ENCODE results near the gene ZDHHC13.

DNA sequence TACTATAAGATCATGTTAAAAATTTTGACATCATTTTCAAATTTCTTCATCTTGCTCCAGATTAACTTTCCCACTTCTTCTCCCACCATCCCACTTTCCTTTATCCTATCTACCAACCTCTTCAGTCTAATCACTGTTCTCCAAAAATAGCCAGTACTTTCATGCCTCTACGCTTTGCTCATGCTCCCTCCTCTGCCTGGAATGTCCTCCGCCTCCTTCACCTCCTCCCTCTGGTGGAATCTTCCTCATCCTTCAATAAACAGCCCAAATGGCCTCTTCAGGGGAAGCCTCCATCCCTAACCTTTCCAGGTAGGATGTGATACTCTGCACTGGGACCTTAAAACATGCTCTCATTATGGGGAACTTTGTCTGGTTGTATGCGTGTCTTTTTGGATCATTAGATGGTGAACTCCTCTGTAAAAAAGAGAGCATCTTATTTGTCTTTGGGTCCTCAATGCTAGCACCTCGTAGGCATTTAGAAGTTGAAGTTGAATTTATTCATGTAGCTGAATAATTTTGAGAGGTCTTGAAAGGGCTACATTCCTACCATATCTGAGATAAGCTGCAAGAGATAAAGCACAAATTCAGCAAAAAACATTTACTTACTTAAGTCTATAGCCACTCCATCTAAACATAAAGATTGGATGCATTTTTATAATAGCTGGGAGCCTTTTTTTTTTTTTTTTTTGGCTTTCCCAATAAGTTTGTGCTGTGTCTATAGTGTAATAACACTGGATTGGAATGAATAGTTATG is 92.8 kb downstream of the ZDHHC13 start:
- TF ChIP-seq ZFX (IDR thresholded peaks at IDR 0.05) (no peak), CTCF (IDR thresholded peaks at IDR 0.05 in 2 of 3, conservative IDR thresholded peaks at IDR 0.05 in 1 of 3; ENCODE audit: borderline replicate concordance in 1 of 3, insufficient read depth in 1 of 3, low read depth in 2 of 3, low read length in 2 of 3) (no peak), POLR2A (IDR thresholded peaks at IDR 0.05; ENCODE audit: borderline replicate concordance, extremely low read depth, insufficient read depth, insufficient read length) (no peak), EZH2phosphoT487 (IDR thresholded peaks at IDR 0.05; ENCODE audit: borderline replicate concordance) (no peak), ZNF274 (IDR thresholded peaks at IDR 0.05; ENCODE audit: low read depth, low read length) (no peak), EZH2 (IDR thresholded peaks at IDR 0.05) (no peak), TCF7L2 (IDR thresholded peaks at IDR 0.05; ENCODE audit: borderline replicate concordance, extremely low read depth, insufficient read depth, insufficient read length) (no peak), SIN3A (IDR thresholded peaks at IDR 0.05; ENCODE audit: low read depth) (no peak), JUND (IDR thresholded peaks at IDR 0.05) (no peak), POLR2AphosphoS5 (IDR thresholded peaks at IDR 0.05; ENCODE audit: low read depth, low read length) (no peak)
- TF ChIP-seq, protein P1, sequence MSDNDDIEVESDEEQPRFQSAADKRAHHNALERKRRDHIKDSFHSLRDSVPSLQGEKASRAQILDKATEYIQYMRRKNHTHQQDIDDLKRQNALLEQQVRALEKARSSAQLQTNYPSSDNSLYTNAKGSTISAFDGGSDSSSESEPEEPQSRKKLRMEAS (IDR thresholded peaks at IDR 0.05), result no peak
- TF ChIP-seq, protein P2, sequence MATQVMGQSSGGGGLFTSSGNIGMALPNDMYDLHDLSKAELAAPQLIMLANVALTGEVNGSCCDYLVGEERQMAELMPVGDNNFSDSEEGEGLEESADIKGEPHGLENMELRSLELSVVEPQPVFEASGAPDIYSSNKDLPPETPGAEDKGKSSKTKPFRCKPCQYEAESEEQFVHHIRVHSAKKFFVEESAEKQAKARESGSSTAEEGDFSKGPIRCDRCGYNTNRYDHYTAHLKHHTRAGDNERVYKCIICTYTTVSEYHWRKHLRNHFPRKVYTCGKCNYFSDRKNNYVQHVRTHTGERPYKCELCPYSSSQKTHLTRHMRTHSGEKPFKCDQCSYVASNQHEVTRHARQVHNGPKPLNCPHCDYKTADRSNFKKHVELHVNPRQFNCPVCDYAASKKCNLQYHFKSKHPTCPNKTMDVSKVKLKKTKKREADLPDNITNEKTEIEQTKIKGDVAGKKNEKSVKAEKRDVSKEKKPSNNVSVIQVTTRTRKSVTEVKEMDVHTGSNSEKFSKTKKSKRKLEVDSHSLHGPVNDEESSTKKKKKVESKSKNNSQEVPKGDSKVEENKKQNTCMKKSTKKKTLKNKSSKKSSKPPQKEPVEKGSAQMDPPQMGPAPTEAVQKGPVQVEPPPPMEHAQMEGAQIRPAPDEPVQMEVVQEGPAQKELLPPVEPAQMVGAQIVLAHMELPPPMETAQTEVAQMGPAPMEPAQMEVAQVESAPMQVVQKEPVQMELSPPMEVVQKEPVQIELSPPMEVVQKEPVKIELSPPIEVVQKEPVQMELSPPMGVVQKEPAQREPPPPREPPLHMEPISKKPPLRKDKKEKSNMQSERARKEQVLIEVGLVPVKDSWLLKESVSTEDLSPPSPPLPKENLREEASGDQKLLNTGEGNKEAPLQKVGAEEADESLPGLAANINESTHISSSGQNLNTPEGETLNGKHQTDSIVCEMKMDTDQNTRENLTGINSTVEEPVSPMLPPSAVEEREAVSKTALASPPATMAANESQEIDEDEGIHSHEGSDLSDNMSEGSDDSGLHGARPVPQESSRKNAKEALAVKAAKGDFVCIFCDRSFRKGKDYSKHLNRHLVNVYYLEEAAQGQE (IDR thresholded peaks at IDR 0.05; ENCODE audit: low read depth), result no peak

All from HCT116 (cell line).